ENCODE data around the gene KRT17.

GRCh38 chr17:41655611-41656111, 31.3 kb upstream of the KRT17 start:
- TF ChIP-seq CTCF (conservative IDR thresholded peaks at IDR 0.05; ENCODE audit: low read depth, low read length) (no peak), RAD21 (IDR thresholded peaks at IDR 0.05; ENCODE audit: low read length) (no peak), POLR2A (IDR thresholded peaks at IDR 0.05; ENCODE audit: low read depth, low read length) (no peak), MXI1 (IDR thresholded peaks at IDR 0.05; ENCODE audit: borderline replicate concordance, low read depth, low read length) (no peak), MAFK (IDR thresholded peaks at IDR 0.05; ENCODE audit: low read depth, low read length) (no peak), CEBPB (IDR thresholded peaks at IDR 0.05; ENCODE audit: low read depth, low read length) (no peak), BHLHE40 (IDR thresholded peaks at IDR 0.05; ENCODE audit: low read depth, low read length) (no peak), MAZ (IDR thresholded peaks at IDR 0.05; ENCODE audit: borderline replicate concordance, low read depth, low read length) (no peak)

Measured in IMR-90 (cell line).